ENCODE measurements around the gene GOSR2.

DNA sequence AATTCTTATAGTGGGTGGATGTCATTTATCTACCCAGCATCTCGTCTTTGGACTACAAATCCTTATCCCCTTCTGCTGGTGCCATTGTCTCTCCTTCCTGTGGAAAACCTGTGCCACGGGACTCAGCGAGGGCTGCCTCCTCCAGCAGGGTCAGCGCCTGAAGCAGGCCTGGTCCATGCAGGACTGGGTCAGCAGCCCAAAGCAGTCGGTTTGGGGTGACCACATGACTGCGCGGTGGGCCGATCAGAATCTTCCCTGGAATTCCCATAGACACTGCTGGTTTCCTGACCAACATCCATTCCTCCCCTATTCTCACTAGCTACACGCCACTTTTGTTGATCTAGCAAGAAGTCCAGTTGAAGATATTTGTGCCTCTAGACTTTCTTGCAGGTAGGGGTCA, 29.2 kb downstream of the GOSR2 start:
- no peak for TF ChIP-seq BHLHE40 (IDR thresholded peaks at IDR 0.05; ENCODE audit: low read depth, low read length)
- TF ChIP-seq, protein P1, sequence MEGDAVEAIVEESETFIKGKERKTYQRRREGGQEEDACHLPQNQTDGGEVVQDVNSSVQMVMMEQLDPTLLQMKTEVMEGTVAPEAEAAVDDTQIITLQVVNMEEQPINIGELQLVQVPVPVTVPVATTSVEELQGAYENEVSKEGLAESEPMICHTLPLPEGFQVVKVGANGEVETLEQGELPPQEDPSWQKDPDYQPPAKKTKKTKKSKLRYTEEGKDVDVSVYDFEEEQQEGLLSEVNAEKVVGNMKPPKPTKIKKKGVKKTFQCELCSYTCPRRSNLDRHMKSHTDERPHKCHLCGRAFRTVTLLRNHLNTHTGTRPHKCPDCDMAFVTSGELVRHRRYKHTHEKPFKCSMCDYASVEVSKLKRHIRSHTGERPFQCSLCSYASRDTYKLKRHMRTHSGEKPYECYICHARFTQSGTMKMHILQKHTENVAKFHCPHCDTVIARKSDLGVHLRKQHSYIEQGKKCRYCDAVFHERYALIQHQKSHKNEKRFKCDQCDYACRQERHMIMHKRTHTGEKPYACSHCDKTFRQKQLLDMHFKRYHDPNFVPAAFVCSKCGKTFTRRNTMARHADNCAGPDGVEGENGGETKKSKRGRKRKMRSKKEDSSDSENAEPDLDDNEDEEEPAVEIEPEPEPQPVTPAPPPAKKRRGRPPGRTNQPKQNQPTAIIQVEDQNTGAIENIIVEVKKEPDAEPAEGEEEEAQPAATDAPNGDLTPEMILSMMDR (conservative IDR thresholded peaks at IDR 0.05; ENCODE audit: low read depth, low read length), result no peak
